Kidney tubule cell (primary cell): ENCODE results near the gene PRR22.
A peak's percentile ranks its signal among the peaks of the same experiment; 100 is the strongest.
"Not testable (repeated sequence)": the region's sequence is repeated elsewhere in the genome, so short reads cannot be mapped to it uniquely, and the experiment has no call there.

Experiments
- DNase-seq: peaks from one replicate; pipeline ENCODE4 v3.0.0-alpha.2; 2018; ENCODE audit warnings: low spot score

Gene PRR22

DNA sequence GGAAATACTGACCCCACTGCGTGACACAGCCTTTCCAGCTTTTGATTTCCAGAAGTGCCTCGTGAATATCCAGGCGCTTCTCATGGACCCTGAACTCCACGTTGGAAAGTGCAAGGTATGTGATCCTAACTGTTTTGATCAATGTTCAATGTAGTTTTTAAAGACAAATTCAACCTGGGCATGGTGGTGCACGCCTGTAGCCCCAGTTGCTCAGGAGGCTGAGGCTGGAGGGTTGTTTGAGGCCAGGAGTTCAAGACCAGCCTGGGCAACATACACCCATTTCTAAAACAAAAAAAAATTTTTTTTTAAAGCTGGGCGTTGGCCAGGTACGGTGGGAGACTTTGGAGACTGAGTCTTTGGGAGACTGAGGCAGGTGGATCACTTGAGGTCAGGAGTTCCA lies 32.8 kb downstream of the PRR22 start:
- no peak for DNase-seq

DNA sequence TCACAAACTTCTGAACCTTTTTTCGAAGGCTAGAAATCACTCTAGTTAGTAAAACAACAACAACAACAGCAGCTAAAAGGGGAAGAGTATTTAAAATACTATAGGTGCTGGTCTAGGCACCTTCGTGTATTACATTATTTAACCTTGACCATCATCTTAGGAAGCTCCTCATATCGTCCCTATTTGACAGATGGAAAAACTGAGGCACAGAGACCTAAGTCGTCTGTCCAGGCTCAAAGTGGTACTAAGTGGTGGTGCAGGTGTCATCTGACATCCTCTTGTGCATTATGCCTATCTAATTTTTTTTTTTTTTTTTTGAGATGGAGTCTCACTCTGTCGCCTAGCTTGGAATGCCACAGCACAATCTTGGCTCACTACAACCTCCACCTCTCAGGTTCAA lies 35.0 kb downstream of the PRR22 start:
- DNase-seq: no peak

DNA sequence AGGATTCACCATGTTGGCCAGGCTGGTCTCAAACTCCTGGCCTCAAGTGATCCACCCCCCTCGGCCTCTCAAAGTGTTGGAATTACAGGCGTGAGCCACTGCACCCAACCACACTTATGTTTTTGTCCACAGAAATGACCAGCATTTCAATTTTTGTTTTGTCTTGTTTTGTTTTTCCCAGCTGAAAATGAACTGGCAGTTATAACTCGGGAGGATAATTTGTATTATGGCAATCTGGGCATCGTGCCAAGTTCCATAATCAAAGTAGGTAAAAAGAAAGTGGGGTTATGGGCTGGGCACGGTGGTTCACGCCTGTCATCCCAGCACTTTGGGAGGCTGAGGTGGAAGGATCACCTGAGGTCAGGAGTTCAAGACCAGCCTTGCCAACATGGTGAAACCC lies 35.6 kb downstream of the PRR22 start:
- DNase-seq: not testable (repeated sequence)

DNA sequence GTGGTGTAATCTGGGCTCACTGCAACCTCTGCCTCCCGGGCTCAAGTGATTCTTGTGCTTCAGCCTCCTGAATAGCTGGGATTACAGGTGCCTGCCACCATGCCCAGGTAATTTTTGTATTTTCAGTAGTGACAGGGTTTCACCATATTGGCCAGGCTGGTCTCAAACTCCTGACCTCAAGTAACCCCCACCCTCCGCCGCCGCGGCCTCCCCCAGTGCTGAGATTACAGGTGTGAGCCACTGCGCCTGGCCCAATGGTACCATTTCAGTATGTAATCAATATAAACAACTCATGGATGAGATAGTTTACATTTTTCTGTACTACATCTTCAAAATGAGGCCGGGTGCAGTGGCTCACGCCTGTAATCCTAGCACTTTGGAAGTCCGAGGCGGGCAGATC lies 39.5 kb downstream of the PRR22 start:
- DNase-seq: not testable (repeated sequence)

DNA sequence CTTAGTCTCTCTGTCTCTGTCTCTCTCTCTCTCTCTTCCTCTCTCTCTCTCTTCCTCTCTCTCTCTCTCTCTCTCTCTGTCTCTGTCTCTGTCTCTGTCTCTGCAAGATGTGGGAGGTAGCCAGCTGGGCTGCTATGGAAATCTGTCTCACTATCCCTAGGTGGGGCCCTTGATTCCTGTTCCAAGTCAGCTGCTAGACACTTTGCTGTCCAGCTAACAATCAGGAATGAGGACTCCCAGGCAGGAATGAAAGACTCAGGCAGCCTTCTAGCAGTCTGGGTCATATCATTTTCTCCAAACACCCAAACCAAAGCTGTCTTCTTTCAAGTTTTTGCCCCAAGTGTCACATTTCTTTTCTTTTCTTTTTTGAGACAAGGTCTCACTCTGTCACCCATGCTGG lies 40.9 kb downstream of the PRR22 start:
- no peak for DNase-seq

DNA sequence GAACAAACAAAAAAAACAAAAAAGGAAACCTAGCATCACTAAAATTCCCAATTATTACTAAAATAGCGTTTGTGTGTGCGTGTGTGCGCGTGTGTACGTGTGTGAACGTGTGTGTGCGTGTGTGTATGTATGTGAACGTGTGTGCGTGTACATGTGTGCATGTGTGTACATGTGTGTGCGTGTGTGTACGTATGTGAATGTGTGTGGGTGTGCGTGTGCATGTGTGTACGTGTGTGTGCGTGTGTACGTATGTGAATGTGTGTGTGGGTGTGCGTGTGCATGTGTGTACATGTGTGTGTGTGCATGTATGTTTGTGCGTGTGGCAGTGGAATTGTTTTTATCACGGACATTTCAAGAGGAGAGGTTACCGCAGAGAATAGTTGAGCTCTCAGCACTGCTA lies 42.5 kb downstream of the PRR22 start:
- no peak for DNase-seq

DNA sequence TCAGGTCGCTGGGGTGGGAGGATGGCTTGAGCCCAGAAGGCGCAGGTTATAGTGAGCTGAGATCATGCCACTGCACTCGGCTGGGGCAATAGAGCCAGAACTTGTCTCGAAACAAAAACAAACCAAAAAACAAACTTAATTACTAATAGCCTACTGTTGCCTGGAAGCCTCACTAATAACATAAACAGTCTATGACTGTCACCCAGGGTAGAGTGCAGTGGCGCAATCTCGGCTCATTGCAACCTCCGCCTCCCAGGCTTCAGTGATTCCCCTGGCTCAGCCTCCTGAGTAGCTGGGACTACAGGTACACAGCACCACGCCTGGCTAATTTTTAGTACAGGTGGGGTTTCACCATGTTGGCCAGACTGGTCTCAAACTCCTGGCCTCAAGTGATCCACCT lies 46.1 kb downstream of the PRR22 start:
- DNase-seq: peak; percentile 42

DNA sequence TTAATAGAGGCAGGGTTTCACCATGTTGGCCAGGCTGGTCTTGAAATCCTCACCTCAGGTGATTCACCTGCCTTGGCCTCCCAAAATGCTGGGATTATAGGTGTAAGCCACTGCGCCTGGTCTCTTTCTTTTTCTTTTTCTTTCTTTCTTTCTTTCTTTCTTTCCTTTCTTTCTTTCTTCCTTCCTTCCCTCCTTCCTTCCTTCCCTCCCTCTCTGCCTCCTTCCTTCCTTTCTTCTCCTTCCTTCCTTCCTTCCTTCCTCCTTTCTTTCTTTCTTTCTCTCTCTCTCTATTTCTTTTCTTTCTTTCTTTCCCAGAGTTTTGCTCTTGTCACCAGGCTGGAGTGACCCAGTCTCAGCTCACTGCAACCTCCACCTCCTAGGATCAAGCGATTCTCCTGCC lies 51.4 kb downstream of the PRR22 start:
- DNase-seq: not testable (repeated sequence)
